Neural progenitor cell (in vitro differentiated cells): ENCODE results near the gene KCNQ1.

ENCODE experiments used
- CTCF ChIP-seq: fragments of 200-600 bp; sonication (generic); IDR thresholded peaks from 2 replicates; pipeline ENCODE4 v1.5.1; 2017; ENCODE audit warnings: antibody characterized with exemption, mild to moderate bottlenecking
- EZH2 ChIP-seq: fragments of 200-600 bp; sonication (generic); IDR thresholded peaks from 2 replicates; pipeline ENCODE4 v1.6.1; 2017; ENCODE audit warnings: antibody characterized with exemption, mild to moderate bottlenecking, moderate library complexity
- EZH2phosphoT487 ChIP-seq: fragments of 200-600 bp; sonication (generic); IDR thresholded peaks from 2 replicates; pipeline ENCODE4 v1.6.1; 2017; ENCODE audit warnings: antibody characterized with exemption

GRCh38 chr11:2425506-2425905 lies 19.3 kb upstream of the KCNQ1 start:
- TF ChIP-seq CTCF (no peak), EZH2 (no peak), EZH2phosphoT487 (no peak)
